AG08395 (cell line): ENCODE measurements around the gene TMX4.
"Not testable (repeated sequence)": the region's sequence is repeated elsewhere in the genome, so short reads cannot be mapped to it uniquely, and the experiment has no call there.

Source experiments
- DNase-seq: peaks from one replicate; pipeline ENCODE4 v3.0.0; 2012; ENCODE audit warnings: mixed read lengths, low spot score

Gene TMX4

DNA sequence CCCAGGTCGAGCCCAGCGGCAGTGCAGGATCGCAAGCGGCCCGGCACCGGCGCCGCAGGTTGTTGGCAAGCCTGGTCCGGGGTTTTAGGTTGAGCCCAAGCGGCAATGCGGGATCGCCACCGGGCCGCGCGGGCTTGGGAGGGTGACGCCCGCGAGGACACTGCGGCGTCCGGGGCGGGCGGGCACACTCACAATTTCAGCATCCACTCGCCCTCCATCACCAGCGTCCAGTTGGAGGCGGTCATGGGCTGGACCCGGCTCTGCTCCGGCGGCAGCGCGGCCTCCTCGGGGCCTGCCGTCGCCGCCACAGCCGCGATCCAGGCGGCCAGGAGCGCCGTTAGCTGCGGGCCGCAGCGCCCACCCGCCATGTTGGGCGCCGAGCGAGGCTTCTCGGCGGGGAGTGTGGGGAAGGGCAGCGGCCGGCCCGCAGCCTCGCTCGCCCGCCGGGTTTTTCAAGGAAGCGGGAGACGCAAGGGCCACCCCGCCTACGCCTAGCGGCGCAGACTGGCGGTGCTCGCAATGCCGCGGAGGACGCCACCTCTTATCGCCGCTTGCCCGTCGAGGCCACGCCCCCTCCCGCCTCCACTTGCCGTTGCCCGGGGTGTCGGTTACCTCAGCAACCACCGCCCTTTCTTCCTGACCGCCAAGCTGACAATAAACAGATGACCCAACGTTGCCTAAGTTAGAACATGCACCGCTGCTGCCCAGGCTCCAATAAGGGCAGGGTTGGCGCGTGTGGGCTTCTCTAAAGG lies at the start of gene TMX4:
Gene TMX4 (minus strand): TSS at position 516 of the 752 bp plus-strand sequence. CDS start 148 bp downstream, at position 368.
- peak; percentile 97 for DNase-seq

DNA sequence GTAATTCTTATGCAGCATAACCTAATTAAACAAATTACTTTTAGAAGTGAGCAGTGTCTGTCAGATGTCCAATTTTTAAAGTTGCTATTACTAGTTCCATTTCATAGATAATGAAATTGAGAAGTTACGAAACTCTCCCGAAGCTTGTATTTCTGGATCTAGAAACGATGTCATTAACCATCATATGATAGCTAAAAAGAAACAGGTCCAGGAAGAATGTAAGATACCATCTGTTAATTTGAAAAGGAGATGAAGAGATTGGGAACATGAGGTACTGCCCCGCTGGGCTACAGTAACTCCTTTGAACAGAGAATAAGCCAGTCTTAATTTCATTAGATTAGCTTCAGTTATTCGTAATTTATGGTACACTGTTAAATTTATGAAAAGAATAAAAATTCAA lies 47.5 kb upstream of the TMX4 start:
- DNase-seq = no peak

DNA sequence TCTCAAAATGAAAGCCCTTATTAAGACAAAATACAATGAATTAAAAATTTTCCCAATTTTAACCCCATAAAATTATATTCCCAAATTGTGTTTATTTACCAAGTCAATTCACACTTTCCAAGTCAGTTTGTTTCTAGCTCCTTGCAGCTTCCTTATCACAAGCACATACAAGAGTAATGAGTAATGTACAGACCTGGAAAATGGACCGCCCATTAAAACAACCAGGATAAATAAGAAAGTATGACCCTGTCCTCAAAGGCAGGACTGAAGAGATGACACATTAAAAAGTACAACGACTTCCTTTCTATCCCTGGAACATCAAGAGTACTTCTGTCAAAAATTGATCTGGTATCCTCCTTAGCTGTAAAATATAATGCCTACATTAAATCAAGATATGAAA lies 47.1 kb upstream of the TMX4 start:
- no peak for DNase-seq

DNA sequence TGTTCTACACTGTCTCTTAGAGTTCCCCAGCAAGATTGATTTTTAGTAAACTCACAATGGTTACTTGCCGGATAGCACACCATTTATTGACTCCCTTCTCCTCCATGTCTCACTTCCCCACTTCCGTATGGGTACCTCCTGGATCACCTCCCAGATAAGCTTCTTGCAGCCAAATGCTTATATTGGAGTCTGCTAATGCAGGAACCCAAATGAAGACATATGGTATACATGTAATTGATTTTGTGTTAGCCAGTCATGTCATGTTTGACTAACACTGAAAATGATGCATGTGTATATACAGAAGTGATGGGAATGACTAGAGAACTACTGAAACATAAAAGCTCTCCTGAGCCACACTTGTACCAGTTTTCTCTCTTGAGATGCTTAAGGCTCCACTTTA lies 46.1 kb upstream of the TMX4 start:
- DNase-seq = no peak

- no peak for DNase-seq
Observed at GRCh38 chr20:8062756-8063155, 43.2 kb upstream of the TMX4 start.

DNA sequence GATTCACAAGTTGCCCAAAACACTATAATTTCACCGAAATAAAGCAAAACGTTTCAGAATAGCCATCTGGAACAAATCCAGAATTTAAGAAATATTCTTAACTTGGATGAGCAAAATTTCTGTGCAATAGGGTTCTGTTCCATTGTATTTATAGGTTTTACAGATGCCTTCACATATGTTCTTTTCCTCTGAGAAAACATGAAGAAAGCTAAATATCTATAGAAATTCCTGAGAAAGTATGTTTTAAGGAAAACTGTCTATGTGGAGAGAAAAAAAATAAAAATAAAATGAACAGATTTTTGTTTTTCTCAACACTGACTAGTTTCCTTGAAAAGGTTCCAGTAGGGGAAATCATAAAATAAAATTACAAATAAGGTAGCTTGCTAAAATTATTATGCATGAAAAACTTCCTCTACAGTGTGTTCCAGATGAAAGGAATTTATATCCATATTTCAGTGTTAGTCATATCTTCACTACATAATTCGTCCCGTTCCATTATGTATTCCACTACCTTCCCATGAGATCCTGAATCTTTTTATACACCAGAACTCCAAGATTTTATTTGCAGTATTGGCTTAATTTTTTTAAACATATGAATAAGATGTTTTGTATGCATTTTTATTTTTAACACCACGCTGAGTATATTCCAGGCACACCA lies 42.4 kb upstream of the TMX4 start:
- DNase-seq = no peak

DNA sequence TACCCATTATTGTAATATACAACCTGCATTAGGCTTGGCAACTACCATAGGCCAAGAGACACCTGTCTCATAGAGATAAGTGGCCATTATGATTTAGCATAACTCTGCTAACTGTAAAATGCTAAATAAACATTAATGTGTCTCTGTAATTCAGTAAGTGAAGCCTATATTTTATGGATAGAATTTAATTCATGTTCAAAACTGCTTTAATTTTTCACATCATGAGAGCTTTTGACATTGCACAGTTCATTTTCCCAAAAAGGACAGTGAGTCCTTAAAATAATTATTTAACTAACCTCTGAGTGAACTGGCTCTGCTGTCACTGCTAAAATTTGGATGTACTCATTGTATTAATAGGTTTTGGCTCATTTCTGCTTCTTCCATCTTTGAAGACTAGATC lies 41.4 kb upstream of the TMX4 start:
- no peak for DNase-seq

GRCh38 chr20:8057871-8058270 lies 38.3 kb upstream of the TMX4 start:
- DNase-seq = no peak

GRCh38 chr20:8055096-8055495 lies 35.5 kb upstream of the TMX4 start:
- DNase-seq = no peak

- no peak for DNase-seq
Observed at GRCh38 chr20:8050157-8050837, 30.7 kb upstream of the TMX4 start.

GRCh38 chr20:8049310-8049709 lies 29.7 kb upstream of the TMX4 start:
- DNase-seq = peak; percentile 3

DNA sequence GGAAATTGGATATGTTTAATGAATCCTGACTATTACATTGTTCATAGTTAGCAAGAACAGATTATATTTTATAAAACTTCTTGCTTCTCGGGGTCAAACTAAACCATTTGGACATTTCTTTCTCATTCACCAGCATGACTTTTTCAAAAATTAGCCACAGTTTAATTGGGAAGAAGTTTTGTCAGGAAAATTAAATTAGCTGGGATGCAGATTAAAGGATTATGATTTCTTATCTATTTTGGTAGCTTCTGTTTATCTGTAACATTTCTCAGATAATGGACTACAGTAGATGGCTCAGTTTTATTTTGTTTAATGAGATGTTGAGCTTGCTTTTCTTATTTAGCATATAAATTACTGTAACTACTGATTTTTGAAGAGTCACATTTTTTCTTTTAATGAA lies 26.4 kb upstream of the TMX4 start:
- no peak for DNase-seq

- DNase-seq = peak; percentile 69
Observed at GRCh38 chr20:8043687-8044282, 24.2 kb upstream of the TMX4 start.

DNA sequence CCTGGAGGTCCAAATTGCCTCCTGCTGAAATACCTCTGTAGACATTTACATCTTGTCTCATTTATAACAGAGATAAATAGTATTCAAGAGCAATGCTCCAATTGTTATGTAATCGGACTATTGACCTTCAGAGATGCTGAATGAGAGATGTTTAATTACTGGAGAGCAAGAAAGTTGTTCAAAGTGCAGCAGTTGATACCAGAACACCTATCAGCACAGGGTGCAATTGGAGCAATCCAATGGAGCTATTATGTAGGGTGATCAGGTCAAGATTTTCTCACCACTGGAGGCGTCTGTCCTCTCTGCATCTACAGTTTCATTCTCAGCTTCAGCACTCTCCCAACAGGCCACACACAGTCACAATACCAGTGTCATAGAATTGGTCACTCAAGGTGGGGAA lies 19.5 kb upstream of the TMX4 start:
- DNase-seq = no peak

DNA sequence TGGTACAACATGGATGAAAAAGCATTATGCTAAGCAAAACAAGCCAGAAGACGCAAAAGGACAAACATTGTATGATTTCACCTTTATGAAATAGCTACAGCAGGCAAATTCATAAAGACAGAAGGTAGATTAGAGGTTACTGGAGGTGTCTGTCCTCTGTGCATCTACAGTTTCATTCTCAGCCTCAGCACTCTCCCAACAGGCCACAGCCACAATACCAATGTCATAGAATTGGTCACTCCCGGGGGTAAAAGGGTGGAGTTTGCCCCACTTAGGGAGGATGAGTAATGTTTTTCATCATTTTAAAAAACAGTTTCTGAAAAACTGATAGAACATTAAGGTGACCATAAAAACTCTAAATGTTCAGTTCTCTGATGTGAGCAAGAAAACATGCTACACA lies 17.2 kb upstream of the TMX4 start:
- no peak for DNase-seq

DNA sequence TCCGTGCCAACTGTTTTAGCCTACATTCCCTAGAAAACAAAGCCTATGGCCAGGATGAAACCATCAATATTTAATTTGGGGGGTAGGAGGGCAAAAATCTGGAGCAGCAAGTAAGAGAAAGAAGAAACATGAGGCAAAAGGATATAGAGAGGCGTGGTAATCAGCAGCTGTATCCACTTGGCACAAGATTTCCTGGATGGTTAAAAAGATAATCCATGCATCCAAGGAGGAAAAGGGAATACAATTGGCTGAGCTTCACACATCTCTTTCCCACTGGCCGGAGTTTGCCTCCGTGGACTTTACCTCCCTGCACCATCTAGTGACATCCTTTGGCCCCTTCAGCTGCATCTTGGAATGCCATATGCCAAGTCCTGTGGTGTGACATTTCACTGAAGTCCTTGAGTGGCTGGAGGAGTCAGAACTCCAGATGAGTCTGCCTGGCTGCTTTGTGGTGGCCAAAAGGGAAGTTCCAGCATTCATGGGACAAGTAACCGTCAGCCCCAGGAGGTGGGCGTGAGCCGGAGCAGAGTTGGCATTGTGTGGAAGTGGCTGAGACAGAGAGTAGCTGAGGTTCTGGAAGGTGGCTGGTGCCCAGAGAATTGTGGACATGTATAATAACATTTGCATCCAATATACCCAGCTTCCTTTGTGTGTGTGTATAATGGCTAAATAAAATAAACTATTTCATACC lies 13.7 kb upstream of the TMX4 start:
- DNase-seq = no peak

DNA sequence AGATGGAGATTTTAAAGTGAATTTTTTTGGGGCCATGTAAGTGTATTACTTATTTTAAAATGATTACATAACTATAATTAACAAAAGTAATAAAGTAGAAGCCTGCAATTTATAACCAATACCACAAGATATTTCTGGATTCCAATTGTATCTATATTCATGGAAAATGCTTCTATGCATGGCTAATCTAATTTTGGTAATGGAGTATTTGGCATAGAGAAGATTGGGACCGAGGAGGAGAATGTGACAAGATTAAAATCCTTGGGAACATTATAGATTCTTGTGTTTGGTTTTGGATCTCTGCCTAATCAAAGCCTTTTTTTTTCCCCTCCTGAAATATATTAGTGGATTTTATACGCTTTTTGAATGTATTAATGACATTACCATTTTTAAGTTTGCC lies 12.9 kb upstream of the TMX4 start:
- no peak for DNase-seq

GRCh38 chr20:8031539-8031938 lies 12.0 kb upstream of the TMX4 start:
- DNase-seq = not testable (repeated sequence)

GRCh38 chr20:8021541-8022269 lies 2.1 kb upstream of the TMX4 start:
- no peak for DNase-seq

GRCh38 chr20:8020314-8021079 lies 936 bp upstream of the TMX4 start:
- DNase-seq = no peak

DNA sequence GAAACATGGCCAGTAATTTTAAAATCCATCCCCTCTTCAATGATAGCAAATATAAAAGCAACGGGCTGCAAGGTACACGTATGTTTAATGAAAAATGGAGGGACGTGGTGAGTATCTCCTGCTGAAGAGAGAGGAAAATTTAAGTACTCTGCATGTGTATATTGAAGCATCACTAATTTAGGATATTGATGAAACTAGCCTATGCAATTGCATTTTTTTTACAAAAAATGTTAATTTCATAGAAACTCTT lies 362 bp upstream of the TMX4 start:
- DNase-seq = no peak
